SW 1271 (cell line): ENCODE measurements around the gene RTP3.
"Not testable (repeated sequence)": the region's sequence is repeated elsewhere in the genome, so short reads cannot be mapped to it uniquely, and the experiment has no call there.

Experiments
- DNase-seq, 2 experiments: peaks; one replicate each; lab custom pipeline; 2025; lab: John Stamatoyannopoulos, UW

RTP3 gene

GRCh38 chr3:46519952-46520351 is 22.2 kb downstream of the RTP3 start:
- DNase-seq: no peak

DNA sequence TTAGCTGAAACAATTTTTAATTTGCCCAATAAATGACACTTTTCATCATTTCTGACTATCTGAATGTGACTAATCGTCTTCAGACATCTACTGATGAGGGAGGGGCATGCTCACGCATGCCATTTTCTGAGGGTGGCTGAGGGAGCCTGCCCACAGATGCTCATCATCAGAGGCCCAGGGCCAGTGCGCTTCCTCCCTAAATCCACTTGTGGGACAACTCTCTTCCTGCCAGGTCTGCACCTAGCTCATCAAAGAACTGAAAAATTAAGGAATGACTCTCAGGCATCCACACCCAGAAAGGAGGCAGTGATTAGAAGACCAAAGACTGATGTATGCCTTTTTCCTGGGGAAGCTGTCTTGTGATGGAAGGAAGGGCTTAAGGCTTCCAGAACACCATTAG is 22.8 kb downstream of the RTP3 start:
- DNase-seq: no peak

DNA sequence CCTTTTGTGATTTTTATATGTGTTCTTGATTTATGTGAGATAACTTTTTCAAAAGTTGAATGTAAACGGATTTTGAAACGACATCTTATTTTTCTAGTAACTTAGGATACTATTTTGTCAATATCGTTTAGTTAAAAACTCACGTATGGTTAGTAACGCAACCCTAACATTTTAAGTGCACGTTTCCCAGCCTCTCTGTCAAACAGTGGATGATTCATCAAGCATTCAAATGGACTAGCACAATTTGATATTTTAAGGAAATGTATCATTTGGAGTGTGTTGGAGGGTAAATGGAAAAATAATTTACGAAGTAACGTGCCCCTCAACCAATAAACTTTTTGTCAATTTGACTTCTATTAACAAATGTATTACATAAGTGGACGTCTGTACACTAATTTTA is 23.3 kb downstream of the RTP3 start:
- DNase-seq: no peak

DNA sequence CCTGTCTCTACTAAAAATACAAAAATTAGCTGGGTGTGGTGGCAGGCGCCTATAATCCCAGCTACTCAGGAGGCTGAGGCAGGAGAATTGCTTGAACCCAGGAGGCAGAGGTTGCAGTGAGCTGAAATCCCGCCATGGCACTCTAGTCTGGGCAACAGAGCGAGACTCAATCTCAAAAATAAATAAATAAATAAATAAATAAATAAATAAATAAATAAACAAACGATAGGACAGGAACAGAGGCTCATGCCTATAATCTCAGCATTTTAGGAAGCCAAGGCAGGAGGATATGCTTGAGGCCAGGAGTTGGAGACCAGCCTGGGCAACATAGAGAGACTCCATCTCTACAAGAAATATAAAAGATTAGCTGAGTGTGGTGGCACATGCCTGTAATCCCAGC is 24.4 kb downstream of the RTP3 start:
- not testable (repeated sequence) for DNase-seq

- DNase-seq: no peak
These were observed 25.8 kb downstream of the RTP3 start for GRCh38 chr3:46523556-46523955.

GRCh38 chr3:46524008-46524407 is 26.2 kb downstream of the RTP3 start:
- DNase-seq: no peak

GRCh38 chr3:46524832-46525231 is 27.1 kb downstream of the RTP3 start:
- DNase-seq: no peak

DNA sequence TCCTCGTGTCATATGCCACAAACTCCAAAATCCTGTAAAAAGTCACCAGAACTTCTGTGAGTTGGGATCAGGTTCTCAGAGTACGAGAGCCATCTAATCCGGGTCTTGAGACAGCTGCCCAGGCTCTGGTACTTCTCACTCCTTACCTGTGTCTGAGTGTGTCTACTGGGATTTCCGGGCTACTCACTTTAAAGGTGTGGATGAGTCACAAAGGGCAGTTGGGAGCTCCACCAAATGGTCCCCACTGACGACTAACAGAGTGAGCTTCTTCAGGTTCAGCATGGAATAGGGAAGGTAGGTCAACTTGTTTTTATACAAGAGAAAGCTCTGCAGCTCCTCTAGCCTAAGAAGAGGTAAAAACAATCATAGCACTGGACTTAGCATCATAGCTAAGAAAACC is 29.5 kb downstream of the RTP3 start:
- DNase-seq: no peak

GRCh38 chr3:46533091-46533490 is 35.3 kb downstream of the RTP3 start:
- DNase-seq: no peak

- DNase-seq: no peak
These were observed 38.0 kb downstream of the RTP3 start for GRCh38 chr3:46535746-46536145.

- no peak for DNase-seq
These were observed 39.0 kb downstream of the RTP3 start for GRCh38 chr3:46536758-46537157.

- no peak for DNase-seq
These were observed 39.5 kb downstream of the RTP3 start for GRCh38 chr3:46537316-46537715.

GRCh38 chr3:46537779-46538178 is 40.0 kb downstream of the RTP3 start:
- DNase-seq: no peak

DNA sequence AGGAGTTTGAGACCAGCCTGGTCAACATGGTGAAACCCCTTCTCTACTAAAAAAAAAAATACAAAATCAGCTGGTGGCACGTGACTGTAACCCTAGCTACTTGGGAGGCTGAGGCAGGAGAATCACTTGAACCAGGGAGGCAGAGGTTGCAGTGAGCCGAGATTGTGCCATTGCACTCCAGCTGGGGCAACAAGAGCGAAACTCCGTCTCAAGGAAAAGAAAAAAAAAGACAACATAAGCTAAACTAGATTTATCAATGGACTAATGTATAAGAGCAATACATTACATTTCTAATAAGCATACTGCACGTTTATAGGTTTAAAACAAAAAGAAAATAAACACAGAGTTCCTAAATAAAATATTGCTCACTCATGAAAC is 40.6 kb downstream of the RTP3 start:
- DNase-seq: not testable (repeated sequence)

DNA sequence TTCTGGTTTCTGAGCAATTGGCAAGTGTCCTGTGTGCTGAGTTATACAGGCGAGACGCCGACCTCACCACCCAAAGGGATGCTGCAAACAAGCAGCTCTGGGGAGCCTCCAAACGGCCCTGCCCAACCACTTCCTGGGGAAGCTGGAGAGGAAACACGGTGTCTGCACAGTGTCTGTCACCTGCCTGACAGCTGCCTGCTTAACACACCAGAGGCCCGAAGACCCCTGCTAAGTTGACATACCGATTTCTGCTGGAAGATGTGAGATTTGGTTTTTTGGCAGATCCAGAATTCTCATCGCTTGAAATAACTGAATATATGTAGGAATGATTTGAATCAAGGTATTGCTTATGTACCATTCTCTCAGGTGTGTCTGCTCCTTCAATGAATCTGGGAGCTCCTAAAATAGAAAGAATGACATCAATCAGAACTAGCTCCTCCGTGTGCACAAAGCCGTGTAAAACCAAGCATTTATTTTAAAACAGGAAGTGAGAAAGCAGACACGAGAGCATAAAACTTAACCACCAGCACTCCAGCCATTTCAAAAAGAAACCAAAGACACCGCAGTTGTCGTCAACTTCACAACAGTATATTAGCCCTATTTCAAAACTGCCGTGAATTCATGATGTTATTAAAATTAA is 41.1 kb downstream of the RTP3 start:
- no peak for DNase-seq

- DNase-seq: no peak
These were observed 41.7 kb downstream of the RTP3 start for GRCh38 chr3:46539443-46540005.

GRCh38 chr3:46540550-46540949 is 42.8 kb downstream of the RTP3 start:
- DNase-seq: no peak

GRCh38 chr3:46541835-46542234 is 44.1 kb downstream of the RTP3 start:
- DNase-seq: no peak

DNA sequence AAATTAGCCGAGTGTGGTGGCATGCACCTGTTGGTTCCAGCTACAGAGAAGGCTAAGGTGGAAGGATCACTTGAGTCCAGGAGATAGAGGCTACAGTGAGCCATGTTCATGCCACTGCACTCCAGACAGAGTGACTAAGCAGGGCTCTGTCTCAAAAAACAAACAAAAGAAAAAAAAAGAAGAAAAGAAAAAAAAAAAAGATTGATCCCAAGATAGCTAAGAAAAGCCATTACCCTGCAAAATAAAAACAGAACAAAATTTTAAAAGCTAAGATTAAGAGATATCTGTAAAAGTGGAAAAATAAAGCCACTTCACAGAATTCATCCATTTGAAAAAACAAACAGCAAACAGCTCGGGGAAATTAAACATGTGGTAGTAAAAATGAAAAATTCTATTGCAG is 44.6 kb downstream of the RTP3 start:
- no peak for DNase-seq

- no peak for DNase-seq
These were observed 45.0 kb downstream of the RTP3 start for GRCh38 chr3:46542801-46543201.

DNA sequence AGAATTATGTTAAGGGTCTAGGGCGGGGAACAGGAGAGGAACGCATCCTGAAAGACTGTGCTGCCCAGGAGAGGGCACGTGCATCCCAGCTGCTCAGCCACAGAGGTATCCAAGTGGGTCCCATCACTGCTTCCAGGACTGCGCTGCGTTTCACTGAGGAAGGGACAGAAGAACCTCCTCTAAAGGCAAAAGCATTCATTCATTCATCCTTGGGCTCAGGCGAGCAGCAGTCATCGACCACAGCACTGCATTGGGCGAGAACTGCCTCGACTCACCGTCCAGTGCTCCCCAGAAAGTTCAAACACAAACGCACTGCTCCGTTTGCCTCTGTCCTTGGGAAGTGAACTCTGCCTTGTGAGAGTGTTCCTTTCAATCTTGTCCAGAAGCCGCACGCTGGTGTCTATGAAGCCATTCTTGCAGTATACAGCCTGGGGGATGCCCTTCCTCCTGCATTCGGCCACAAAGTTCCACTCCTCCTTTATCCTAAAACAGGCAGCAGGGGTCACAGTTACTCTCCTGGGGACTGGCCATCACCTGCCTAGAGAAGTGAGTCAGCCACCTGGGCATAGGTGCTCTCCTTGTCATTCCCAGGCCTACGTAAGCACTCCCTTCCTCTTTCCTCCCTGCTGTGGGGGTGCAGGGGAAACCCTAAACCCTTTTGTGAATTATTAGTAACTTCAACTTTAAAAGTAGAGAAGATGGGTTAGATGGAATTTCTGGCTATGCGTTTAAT is 47.2 kb downstream of the RTP3 start:
- no peak for DNase-seq

DNA sequence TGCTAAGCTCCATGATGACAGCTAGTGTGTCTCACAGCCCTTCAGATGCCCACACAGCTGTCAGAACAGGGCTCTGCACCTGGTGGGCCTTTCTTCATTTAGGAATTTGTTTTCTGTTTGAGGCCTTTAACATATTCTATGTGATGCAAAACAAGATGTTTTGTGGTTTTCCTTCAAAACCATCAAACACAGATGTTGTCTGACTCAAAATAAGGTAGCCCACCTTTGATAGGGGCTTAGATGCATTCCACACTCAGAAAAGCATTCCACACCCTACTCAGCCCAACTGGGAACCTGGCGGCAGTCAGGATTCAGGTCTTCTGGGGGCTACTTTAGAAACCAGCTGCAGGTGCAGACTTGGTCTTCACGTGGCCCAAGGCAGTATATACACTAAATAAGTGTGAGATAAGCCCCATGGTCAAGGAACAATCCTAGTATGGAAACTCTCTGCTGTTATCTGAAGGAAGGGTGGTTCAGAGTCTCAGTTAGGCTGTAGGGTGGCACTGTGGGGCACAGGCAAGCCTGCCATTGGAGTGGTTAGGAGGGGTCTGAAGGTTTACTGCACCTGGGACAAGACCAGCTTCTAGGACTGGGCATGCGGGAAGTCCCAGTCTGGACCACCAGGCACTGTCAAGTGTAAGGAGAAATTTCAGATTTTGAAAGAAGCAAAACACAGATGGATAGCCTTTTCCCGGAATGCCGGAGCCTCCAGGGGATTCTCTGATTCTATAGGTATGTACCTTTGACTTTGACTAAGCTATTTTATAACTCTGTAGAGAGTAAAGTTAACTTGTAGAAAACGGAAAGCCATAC is 48.2 kb downstream of the RTP3 start:
- DNase-seq: no peak
